ES-I3 (cell line): ENCODE measurements around the gene RANBP3L.
"Not testable (repeated sequence)": the region's sequence is repeated elsewhere in the genome, so short reads cannot be mapped to it uniquely, and the experiment has no call there.

Source experiments
- H3K36me3 ChIP-seq: 2 replicates; pipeline ENCODE4 v1.6.1; 2013; ENCODE audit warnings: mild to moderate bottlenecking, low read length, control low read depth, moderate library complexity; ENCODE audit not compliant: insufficient read depth
- H3K4me1 ChIP-seq: 2 replicates; pipeline ENCODE4 v1.6.1; 2013; ENCODE audit warnings: mild to moderate bottlenecking, control low read depth, low read length; ENCODE audit not compliant: insufficient read depth
- H3K9ac ChIP-seq: 2 replicates; pipeline ENCODE4 v1.6.1; 2013; ENCODE audit warnings: low read depth, mild to moderate bottlenecking, low read length, moderate library complexity
- H3K9me3 ChIP-seq: 2 replicates; pipeline ENCODE4 v1.6.1; 2013; ENCODE audit warnings: mild to moderate bottlenecking, low read length, moderate library complexity; ENCODE audit not compliant: control insufficient read depth, insufficient read depth

RANBP3L gene, protein sequence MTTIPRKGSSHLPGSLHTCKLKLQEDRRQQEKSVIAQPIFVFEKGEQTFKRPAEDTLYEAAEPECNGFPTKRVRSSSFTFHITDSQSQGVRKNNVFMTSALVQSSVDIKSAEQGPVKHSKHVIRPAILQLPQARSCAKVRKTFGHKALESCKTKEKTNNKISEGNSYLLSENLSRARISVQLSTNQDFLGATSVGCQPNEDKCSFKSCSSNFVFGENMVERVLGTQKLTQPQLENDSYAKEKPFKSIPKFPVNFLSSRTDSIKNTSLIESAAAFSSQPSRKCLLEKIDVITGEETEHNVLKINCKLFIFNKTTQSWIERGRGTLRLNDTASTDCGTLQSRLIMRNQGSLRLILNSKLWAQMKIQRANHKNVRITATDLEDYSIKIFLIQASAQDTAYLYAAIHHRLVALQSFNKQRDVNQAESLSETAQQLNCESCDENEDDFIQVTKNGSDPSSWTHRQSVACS

DNA sequence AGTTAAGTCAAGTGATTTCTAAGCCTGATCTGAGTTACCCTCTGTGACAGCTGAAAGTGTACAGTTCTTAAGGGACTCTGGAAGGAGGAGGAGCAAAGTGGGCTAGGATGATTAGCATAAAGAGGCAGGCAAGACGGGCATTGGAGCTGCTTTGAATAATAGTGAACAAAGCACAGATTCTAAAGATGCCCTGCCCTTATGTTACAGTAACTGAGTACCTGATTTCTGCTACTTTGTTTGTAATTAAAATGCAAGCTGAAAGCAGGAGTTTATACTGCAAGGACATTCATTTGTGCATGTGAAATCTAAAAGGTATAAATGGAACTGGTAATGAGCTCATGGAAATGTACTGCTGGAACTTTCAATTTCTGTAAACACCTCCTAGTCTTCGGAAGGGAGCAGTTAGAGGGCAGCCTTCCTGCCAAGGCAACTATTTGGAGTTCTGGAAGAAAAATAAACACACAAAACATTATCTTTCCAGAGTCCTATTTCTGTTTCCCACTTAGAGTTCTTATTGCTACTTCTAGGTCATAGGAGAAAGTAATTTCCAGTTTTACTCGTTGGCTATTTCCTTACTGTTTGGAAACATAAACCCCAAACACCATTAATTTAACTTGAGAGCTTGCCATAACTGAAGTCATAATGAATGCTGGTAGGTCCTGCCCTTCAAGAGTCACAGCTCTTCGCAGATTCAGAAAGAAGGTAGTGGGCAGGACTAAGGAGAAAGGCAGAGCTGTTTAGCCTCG lies at the start of gene RANBP3L:
RANBP3L (minus strand) TSS at position 45 of the 746 bp plus-strand sequence. CDS start 486 bp downstream, outside the sequence.
- Histone ChIP-seq H3K36me3 (no peaks in the 10 kb centered on the region), H3K4me1 (no peaks in the 10 kb centered on the region), H3K9me3 (no peaks in the 10 kb centered on the region), H3K9ac (no peak within 1 kb of the TSS)

- no peaks in the 10 kb centered on the region for H3K4me1 ChIP-seq
Observed at GRCh38 chr5:36346896-36347690, 45.4 kb upstream of the RANBP3L start.

GRCh38 chr5:36344899-36345298 lies 43.2 kb upstream of the RANBP3L start:
- no peak overlapping the region for H3K9ac ChIP-seq
- no peaks in the 10 kb centered on the region for H3K36me3 ChIP-seq
- H3K9me3 ChIP-seq: no peaks in the 10 kb centered on the region
- peaks cover 9% of the 10 kb centered on the region; the same call in 1 of the 2 replicates for H3K4me1 ChIP-seq

More at GRCh38 chr5:36346896-36347690, 45.4 kb upstream of the RANBP3L start:
- Histone ChIP-seq H3K9me3 (no peaks in the 10 kb centered on the region), H3K9ac (no peak overlapping the region), H3K36me3 (no peaks in the 10 kb centered on the region)

GRCh38 chr5:36341720-36342119 lies 40.0 kb upstream of the RANBP3L start:
- H3K9ac ChIP-seq, H3K9me3 ChIP-seq, H3K4me1 ChIP-seq, H3K36me3 ChIP-seq: not testable (repeated sequence)

DNA sequence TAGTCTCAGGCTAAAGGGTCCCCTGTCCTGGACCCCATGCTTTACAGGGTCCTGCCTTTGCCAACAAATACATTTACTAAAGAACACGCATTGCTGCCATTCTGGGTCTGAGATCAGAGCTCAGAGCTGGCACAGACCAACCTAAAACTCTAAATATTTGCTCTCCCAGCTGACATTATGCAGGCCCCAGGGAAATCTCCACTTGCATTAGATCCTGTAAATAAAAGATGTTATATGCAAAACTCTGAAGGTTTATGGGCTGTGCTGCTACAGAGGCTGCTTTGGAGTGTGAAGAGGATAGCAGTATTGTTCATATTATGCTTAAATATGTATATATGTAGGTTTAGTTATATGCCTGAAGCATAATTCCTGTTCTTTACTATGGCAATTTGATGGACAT lies 35.9 kb upstream of the RANBP3L start:
- H3K4me1 ChIP-seq: peaks cover 9% of the 10 kb centered on the region; the same call in 1 of the 2 replicates
- H3K36me3 ChIP-seq: no peaks in the 10 kb centered on the region
- no peak overlapping the region for H3K9ac ChIP-seq
- no peaks in the 10 kb centered on the region for H3K9me3 ChIP-seq

GRCh38 chr5:36334315-36334714 lies 32.6 kb upstream of the RANBP3L start:
- no peaks in the 10 kb centered on the region for H3K9me3 ChIP-seq
- H3K4me1 ChIP-seq: no peaks in the 10 kb centered on the region
- H3K9ac ChIP-seq: no peak overlapping the region
- H3K36me3 ChIP-seq: no peaks in the 10 kb centered on the region

DNA sequence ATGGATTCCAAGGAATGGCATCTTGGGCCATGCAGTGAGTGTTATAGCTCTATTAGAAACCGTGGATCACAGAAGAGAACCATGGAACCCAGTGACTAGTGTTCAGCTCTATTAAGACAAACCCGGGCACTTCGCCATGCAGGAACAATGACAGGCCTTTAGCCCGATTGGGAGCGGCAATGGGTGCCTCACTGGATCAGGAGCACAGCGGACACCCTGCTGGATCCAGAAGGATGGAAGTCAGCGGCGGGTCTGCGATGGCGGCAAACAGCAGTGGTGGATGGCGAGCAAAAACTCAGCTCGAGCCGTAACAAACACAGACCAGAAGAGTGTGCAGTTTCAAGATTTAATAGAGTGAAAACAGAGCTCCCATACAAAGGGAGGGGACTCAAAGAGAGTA lies 31.0 kb upstream of the RANBP3L start:
- H3K9ac ChIP-seq, H3K9me3 ChIP-seq, H3K4me1 ChIP-seq, H3K36me3 ChIP-seq: not testable (repeated sequence)

DNA sequence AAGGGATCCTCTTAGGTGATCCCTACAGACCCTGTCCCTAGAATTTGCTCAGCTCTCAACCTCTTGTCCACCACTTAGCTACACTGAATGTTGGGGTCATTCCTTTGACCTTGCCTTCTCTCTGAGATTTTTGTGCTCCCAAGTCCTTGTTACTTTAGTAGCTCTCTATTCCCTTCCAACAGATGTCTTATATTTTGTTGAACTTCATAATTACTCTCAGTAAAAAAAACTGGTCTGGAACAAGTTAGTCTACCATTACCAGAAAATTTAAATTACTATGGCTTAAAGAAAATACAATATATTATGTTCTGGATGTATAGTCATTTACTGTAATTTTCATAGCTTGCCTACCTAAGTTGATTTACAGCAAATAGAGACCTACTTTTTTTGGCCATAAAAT lies 23.5 kb upstream of the RANBP3L start:
- no peaks in the 10 kb centered on the region for H3K36me3 ChIP-seq
- H3K9me3 ChIP-seq: no peaks in the 10 kb centered on the region
- no peak overlapping the region for H3K9ac ChIP-seq
- H3K4me1 ChIP-seq: no peaks in the 10 kb centered on the region

- Histone ChIP-seq H3K9me3 (no peaks in the 10 kb centered on the region), H3K36me3 (no peaks in the 10 kb centered on the region), H3K9ac (no peak overlapping the region), H3K4me1 (no peaks in the 10 kb centered on the region)
Observed at GRCh38 chr5:36323926-36324781, 22.5 kb upstream of the RANBP3L start.

DNA sequence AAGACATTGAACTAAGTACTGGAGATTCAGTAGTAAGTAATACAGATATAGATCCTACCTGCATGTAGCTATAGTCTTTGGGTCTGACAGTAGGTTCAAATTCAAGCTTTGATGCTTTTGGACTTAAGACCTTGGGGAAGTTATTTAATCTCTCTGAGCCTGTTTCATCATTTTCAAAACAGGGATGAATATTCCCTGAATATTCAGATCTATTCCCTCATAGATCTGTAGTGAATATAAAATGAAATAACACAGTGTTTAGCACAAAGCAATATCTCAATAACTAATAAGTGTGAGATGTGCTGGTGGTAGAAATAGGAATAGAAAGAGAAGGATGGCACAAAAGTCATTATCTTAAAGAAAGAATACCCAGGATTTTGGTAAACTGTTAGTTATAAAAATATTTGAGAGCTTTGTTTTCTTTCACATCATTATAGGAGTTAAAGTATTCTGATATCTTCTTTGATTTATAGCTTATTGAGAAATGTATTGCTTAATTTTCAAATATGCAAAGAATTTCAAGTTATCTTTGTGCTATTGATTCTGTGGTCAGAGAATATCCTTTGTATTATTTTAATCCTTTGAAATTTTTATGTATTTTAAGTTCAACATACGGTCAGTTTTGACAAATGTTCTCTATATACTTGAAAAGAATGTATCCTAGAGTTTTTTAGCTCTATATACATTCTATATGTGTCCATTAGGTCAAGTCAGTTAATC lies 11.4 kb upstream of the RANBP3L start:
- Histone ChIP-seq H3K36me3 (no peaks in the 10 kb centered on the region), H3K9me3 (no peaks in the 10 kb centered on the region), H3K4me1 (no peaks in the 10 kb centered on the region), H3K9ac (no peak overlapping the region)

- no peak overlapping the region for H3K9ac ChIP-seq
- H3K9me3 ChIP-seq: no peaks in the 10 kb centered on the region
- H3K36me3 ChIP-seq: no peaks in the 10 kb centered on the region
- H3K4me1 ChIP-seq: no peaks in the 10 kb centered on the region
Observed at GRCh38 chr5:36311956-36312355, 10.3 kb upstream of the RANBP3L start.

- no peaks in the 10 kb centered on the region for H3K4me1 ChIP-seq
- H3K36me3 ChIP-seq: no peaks in the 10 kb centered on the region
- H3K9me3 ChIP-seq: no peaks in the 10 kb centered on the region
- H3K9ac ChIP-seq: no peak overlapping the region
Observed at GRCh38 chr5:36310138-36310537, 8.4 kb upstream of the RANBP3L start.
